K562 (cell line): Measurements from ENCODE around the gene PHF14. TPM values are rescaled to one million over a fixed set of nuclear protein-coding genes. Genes with fewer than 3 reads are reported as not detected.

Experiments
- CSDE1 ChIP-seq, 2 experiments: fragments of 450-650 bp; IDR thresholded peaks; 2 replicates each; pipeline ENCODE4 v1.6.1; 2016; ENCODE audit warnings: mild to moderate bottlenecking in 1 of 2
- GTF2F1 ChIP-seq: IDR thresholded peaks from 2 replicates; pipeline ENCODE4 v1.6.1; 2011; ENCODE audit warnings: low read depth, low read length, improper control_type of control experiment
- HCFC1 ChIP-seq: IDR thresholded peaks from 2 replicates; pipeline ENCODE4 v1.6.1; 2012; ENCODE audit warnings: low read depth, low read length, improper control_type of control experiment
- IRF2 ChIP-seq: sonication (generic); formaldehyde crosslinking; IDR thresholded peaks from 2 replicates; pipeline ENCODE4 v1.8.1; 2022; ENCODE audit warnings: mild to moderate bottlenecking, missing genetic modification reagents
- L3MBTL2 ChIP-seq: fragments of 450-650 bp; IDR thresholded peaks from 2 replicates; pipeline ENCODE4 v1.6.1; 2016; ENCODE audit warnings: mild to moderate bottlenecking, moderate library complexity
- NFRKB ChIP-seq: fragments of 450-650 bp; IDR thresholded peaks from 2 replicates; pipeline ENCODE4 v1.6.1; 2016; ENCODE audit warnings: low read depth
- POLR3A ChIP-seq: IDR thresholded peaks from 2 replicates; pipeline ENCODE4 v1.6.1; 2011; ENCODE audit warnings: borderline replicate concordance, mild to moderate bottlenecking, moderate library complexity; ENCODE audit not compliant: insufficient read length, insufficient read depth; ENCODE audit errors: extremely low read depth
- RBM14 ChIP-seq: fragments of 200-400 bp; formaldehyde crosslinking; IDR thresholded peaks from 2 replicates; pipeline ENCODE4 v1.6.1; 2018; ENCODE audit warnings: low read depth, mild to moderate bottlenecking, low read length, moderate library complexity, borderline replicate concordance; ENCODE audit not compliant: insufficient read depth
- SMARCC2 ChIP-seq: fragments of 450-650 bp; IDR thresholded peaks from 2 replicates; pipeline ENCODE4 v1.6.1; 2017; ENCODE audit warnings: antibody characterized with exemption, moderate library complexity, mild to moderate bottlenecking, low read depth
- SMARCE1 ChIP-seq: fragments of 450-650 bp; IDR thresholded peaks from 2 replicates; pipeline ENCODE4 v1.7.1; 2016; ENCODE audit warnings: mild to moderate bottlenecking
- TAL1 ChIP-seq: fragments of 450-650 bp; IDR thresholded peaks from 2 replicates; pipeline ENCODE4 v1.6.1; 2016; ENCODE audit warnings: mild to moderate bottlenecking
- ZBTB40 ChIP-seq, 2 experiments: fragments of 450-650 bp in 1 of 2; sonication (generic) in 1 of 2; formaldehyde crosslinking in 1 of 2; IDR thresholded peaks; 2 replicates each; pipeline versions ENCODE4 v1.7.1 to v1.9.0; 2016 to 2022; ENCODE audit warnings: inconsistent platforms in 1 of 2, mild to moderate bottlenecking in 1 of 2, missing genetic modification reagents in 1 of 2
- ZNF280B ChIP-seq: fragments of 250-450 bp; sonication (Bioruptor Pico); IDR thresholded peaks from 2 replicates; pipeline ENCODE4 v1.5.1; 2021; ENCODE audit warnings: mild to moderate bottlenecking
- polyA plus RNA-seq, 8 experiments: library from polyadenylated mRNA; depleted of rRNA in 4 of 8; stranded (reverse) in 5 of 8; unstranded in 3 of 8; fragments of >200 nt; fragmentation: Nextera tagmentation in 2 of 8; fragmentation: Illumina TruSeq in 1 of 8; extraction: Ambion mirVana in 2 of 8; extraction: Trizol in 1 of 8; gene quantifications; 2 replicates each; pipeline versions ENCODE4 v1.2.1 to v1.2.3, GENCODE V29; 2011 to 2014; ENCODE audit warnings: inconsistent platforms in 1 of 8, missing spikeins in 1 of 8
- total RNA-seq, 7 experiments: library from RNA; depleted of rRNA in 6 of 7; stranded (reverse); fragments of >200 nt in 6 of 7; fragmentation: Illumina TruSeq in 2 of 7; extraction: Trizol in 2 of 7; gene quantifications; 2 replicates each; pipeline versions ENCODE4 v1.2.1 to v1.2.3, GENCODE V29; 2011 to 2021; ENCODE audit warnings: low replicate concordance in 1 of 7
- TF ChIP-seq, protein P1 (sequence below): fragments of 250-450 bp; sonication (Bioruptor Pico); IDR thresholded peaks from 2 replicates; pipeline ENCODE4 v1.5.0; 2020; ENCODE audit warnings: mild to moderate bottlenecking, borderline replicate concordance

The PHF14 gene
- total and polyA plus RNA-seq, 9 of the 15 experiments (the other 6 are each of a cell fraction or from before 2014, with no cell fraction given) = 27.5 to 67.6 (median 41.4) TPM

DNA sequence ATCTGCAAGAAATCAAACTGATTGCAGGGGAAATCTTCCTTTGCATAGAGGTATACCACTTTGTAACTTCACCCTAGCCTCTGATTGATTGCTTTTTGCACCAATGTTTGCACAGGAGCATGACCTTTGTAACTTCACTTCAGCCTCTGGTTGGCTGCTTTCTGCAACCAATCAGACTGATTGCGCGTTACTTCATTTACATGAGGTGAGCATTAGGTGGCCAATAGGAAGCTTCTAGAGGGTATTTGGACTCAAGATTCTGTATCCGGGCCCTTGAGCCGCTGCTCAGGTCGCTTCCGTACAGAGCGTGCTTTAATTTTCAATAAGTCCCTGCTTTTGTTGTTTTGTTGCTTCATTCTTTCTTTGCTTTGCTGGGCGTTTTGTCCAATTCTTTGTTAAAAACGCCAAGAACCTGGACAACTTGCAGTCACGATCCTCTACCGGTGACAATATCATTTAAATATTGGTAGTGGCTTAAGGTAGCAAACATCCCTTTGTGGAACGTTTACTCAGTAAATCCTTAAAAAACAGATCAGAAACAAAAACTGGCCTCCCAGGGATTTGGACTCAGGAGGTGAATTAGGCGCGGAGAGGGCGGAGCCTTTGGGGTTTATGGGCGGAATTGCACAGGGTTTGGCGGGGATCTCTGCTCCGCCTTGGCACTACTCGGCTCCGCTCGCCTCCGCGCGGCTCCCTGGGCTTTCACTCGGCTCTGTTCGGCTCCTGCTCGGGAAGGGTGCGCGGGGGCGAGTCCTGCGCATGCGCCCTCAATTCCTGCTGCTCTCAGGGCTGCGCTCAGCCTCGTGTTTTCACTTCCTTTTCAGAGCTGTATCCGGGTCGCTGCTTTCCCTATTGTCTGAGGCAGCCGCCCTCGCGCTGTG, at the start of gene PHF14 (continued):
- TF ChIP-seq ZNF280B (no peak), NFRKB (peak; percentile 73; the same call in 1 of the 2 replicates), TAL1 (no peak), GTF2F1 (peak; percentile 60; the same call in 1 of the 2 replicates), L3MBTL2 (peak; percentile 86), POLR3A (no peak), SMARCC2 (0 out of 2 replicates have a peak, but pooled peaks have one; percentile 36), SMARCE1 (no peak), CSDE1 (IDR thresholded peaks at IDR 0.05) (no peak), HCFC1 (no peak; the same call in 1 of the 2 replicates), RBM14 (no peak), IRF2 (CRISPR knock-in tag) (no peak), ZBTB40 (IDR thresholded peaks at IDR 0.05) (peak; percentile 82; the same call in 1 of the 2 replicates), ZBTB40 (CRISPR knock-in tag; IDR thresholded peaks at IDR 0.05) (no peak)
- TF ChIP-seq, protein P1, sequence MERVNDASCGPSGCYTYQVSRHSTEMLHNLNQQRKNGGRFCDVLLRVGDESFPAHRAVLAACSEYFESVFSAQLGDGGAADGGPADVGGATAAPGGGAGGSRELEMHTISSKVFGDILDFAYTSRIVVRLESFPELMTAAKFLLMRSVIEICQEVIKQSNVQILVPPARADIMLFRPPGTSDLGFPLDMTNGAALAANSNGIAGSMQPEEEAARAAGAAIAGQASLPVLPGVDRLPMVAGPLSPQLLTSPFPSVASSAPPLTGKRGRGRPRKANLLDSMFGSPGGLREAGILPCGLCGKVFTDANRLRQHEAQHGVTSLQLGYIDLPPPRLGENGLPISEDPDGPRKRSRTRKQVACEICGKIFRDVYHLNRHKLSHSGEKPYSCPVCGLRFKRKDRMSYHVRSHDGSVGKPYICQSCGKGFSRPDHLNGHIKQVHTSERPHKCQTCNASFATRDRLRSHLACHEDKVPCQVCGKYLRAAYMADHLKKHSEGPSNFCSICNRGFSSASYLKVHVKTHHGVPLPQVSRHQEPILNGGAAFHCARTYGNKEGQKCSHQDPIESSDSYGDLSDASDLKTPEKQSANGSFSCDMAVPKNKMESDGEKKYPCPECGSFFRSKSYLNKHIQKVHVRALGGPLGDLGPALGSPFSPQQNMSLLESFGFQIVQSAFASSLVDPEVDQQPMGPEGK (CRISPR knock-in tag) = no peak
